T-helper 1 cell treated with Interleukin-12 subunit alpha and Interleukin-12 subunit beta and Interleukin-4 antibody, amounts not matched to agents 30 μg/mL and 1 μg/mL, for 36 hours (primary cell): ENCODE data around the gene RAPGEF2.
"Not testable (repeated sequence)": the region's sequence is repeated elsewhere in the genome, so short reads cannot be mapped to it uniquely, and the experiment has no call there.

Experiments
- H3K27ac Mint-ChIP-seq: one replicate; pipeline ENCODE4 v1.8.0; 2021; ENCODE audit warnings: mild to moderate bottlenecking, mixed read lengths
- H3K27me3 Mint-ChIP-seq: one replicate; pipeline ENCODE4 v1.8.0; 2021; ENCODE audit warnings: low read depth, mixed read lengths
- H3K36me3 Mint-ChIP-seq: one replicate; pipeline ENCODE4 v1.8.0; 2021; ENCODE audit warnings: low read depth, mixed read lengths
- H3K4me1 Mint-ChIP-seq: one replicate; pipeline ENCODE4 v1.8.0; 2021; ENCODE audit warnings: low read depth, mixed read lengths
- H3K4me3 Mint-ChIP-seq: one replicate; pipeline ENCODE4 v1.8.0; 2021; ENCODE audit warnings: mild to moderate bottlenecking, moderate library complexity, mixed read lengths
- H3K9me3 Mint-ChIP-seq: one replicate; pipeline ENCODE4 v1.8.0; 2021; ENCODE audit warnings: mixed read lengths

RAPGEF2 gene

GRCh38 chr4:159102622-159103383, at the start of gene RAPGEF2:
Gene RAPGEF2 (plus strand): TSS chr4:159103079. CDS start chr4:159104163, 1,084 bp downstream.
- Mint-ChIP-seq H3K27ac (peak within 1 kb of the TSS; percentile 86), H3K4me1 (peaks cover 42% of the 10 kb centered on the region), H3K9me3 (no peaks in the 10 kb centered on the region)

GRCh38 chr4:159055833-159056232, 47.0 kb upstream of the RAPGEF2 start:
- no peaks in the 10 kb centered on the region for H3K27me3 Mint-ChIP-seq

More at GRCh38 chr4:159102622-159103383, at the start of gene RAPGEF2:
- Mint-ChIP-seq H3K4me3 (peak within 1 kb of the TSS; percentile 84), H3K36me3 (peaks cover 1% of the 10 kb centered on the region), H3K27me3 (no peaks in the 10 kb centered on the region)

GRCh38 chr4:159060161-159060560, 42.7 kb upstream of the RAPGEF2 start:
- H3K9me3 Mint-ChIP-seq, result no peaks in the 10 kb centered on the region

More at GRCh38 chr4:159055833-159056232, 47.0 kb upstream of the RAPGEF2 start:
- H3K36me3 Mint-ChIP-seq, result no peaks in the 10 kb centered on the region
- peaks cover 3% of the 10 kb centered on the region for H3K4me1 Mint-ChIP-seq
- no peaks in the 10 kb centered on the region for H3K9me3 Mint-ChIP-seq
- H3K27ac Mint-ChIP-seq, result no peak overlapping the region
- no peak overlapping the region for H3K4me3 Mint-ChIP-seq

GRCh38 chr4:159062381-159062780, 40.5 kb upstream of the RAPGEF2 start:
- Mint-ChIP-seq H3K36me3 (no peaks in the 10 kb centered on the region), H3K27ac (no peak overlapping the region), H3K4me1 (peaks cover 8% of the 10 kb centered on the region), H3K27me3 (no peaks in the 10 kb centered on the region), H3K9me3 (no peaks in the 10 kb centered on the region), H3K4me3 (no peak overlapping the region)

More at GRCh38 chr4:159060161-159060560, 42.7 kb upstream of the RAPGEF2 start:
- Mint-ChIP-seq H3K36me3 (no peaks in the 10 kb centered on the region), H3K27me3 (no peaks in the 10 kb centered on the region), H3K4me1 (peaks cover 8% of the 10 kb centered on the region), H3K4me3 (no peak overlapping the region), H3K27ac (no peak overlapping the region)

GRCh38 chr4:159065513-159066240, 37.2 kb upstream of the RAPGEF2 start:
- Mint-ChIP-seq H3K27ac (no peak overlapping the region), H3K36me3 (no peaks in the 10 kb centered on the region), H3K27me3 (no peaks in the 10 kb centered on the region), H3K4me1 (peaks cover 8% of the 10 kb centered on the region), H3K9me3 (no peaks in the 10 kb centered on the region), H3K4me3 (no peak overlapping the region)

GRCh38 chr4:159068139-159068538, 34.7 kb upstream of the RAPGEF2 start:
- not testable (repeated sequence) for H3K36me3 Mint-ChIP-seq, H3K27me3 Mint-ChIP-seq, H3K4me3 Mint-ChIP-seq, H3K9me3 Mint-ChIP-seq, H3K4me1 Mint-ChIP-seq, H3K27ac Mint-ChIP-seq

- H3K27ac Mint-ChIP-seq, result no peak overlapping the region
- H3K4me3 Mint-ChIP-seq, result no peak overlapping the region
- H3K4me1 Mint-ChIP-seq, result peaks cover 10% of the 10 kb centered on the region
- no peaks in the 10 kb centered on the region for H3K27me3 Mint-ChIP-seq
- no peaks in the 10 kb centered on the region for H3K36me3 Mint-ChIP-seq
- H3K9me3 Mint-ChIP-seq, result no peaks in the 10 kb centered on the region
These were observed 33.0 kb upstream of the RAPGEF2 start for GRCh38 chr4:159069922-159070321.

GRCh38 chr4:159070742-159071141, 32.1 kb upstream of the RAPGEF2 start:
- Mint-ChIP-seq H3K27ac (no peak overlapping the region), H3K4me3 (no peak overlapping the region), H3K27me3 (no peaks in the 10 kb centered on the region), H3K9me3 (no peaks in the 10 kb centered on the region), H3K4me1 (peaks cover 10% of the 10 kb centered on the region), H3K36me3 (no peaks in the 10 kb centered on the region)

GRCh38 chr4:159071178-159071968, 31.5 kb upstream of the RAPGEF2 start:
- Mint-ChIP-seq H3K4me3 (no peak overlapping the region), H3K36me3 (no peaks in the 10 kb centered on the region), H3K27ac (no peak overlapping the region), H3K4me1 (peaks cover 10% of the 10 kb centered on the region), H3K27me3 (no peaks in the 10 kb centered on the region), H3K9me3 (no peaks in the 10 kb centered on the region)

- Mint-ChIP-seq H3K9me3 (no peaks in the 10 kb centered on the region), H3K36me3 (no peaks in the 10 kb centered on the region), H3K4me1 (peaks cover 10% of the 10 kb centered on the region), H3K4me3 (no peak overlapping the region), H3K27me3 (no peaks in the 10 kb centered on the region), H3K27ac (no peak overlapping the region)
These were observed 30.7 kb upstream of the RAPGEF2 start for GRCh38 chr4:159071969-159072765.

GRCh38 chr4:159075531-159075932, 27.3 kb upstream of the RAPGEF2 start:
- H3K36me3 Mint-ChIP-seq, result no peaks in the 10 kb centered on the region
- H3K27ac Mint-ChIP-seq, result no peak overlapping the region
- H3K4me1 Mint-ChIP-seq, result peaks cover 16% of the 10 kb centered on the region
- H3K27me3 Mint-ChIP-seq, result no peaks in the 10 kb centered on the region
- no peaks in the 10 kb centered on the region for H3K9me3 Mint-ChIP-seq
- no peak overlapping the region for H3K4me3 Mint-ChIP-seq

GRCh38 chr4:159077018-159077417, 25.9 kb upstream of the RAPGEF2 start:
- H3K36me3 Mint-ChIP-seq, H3K4me3 Mint-ChIP-seq, H3K9me3 Mint-ChIP-seq, H3K4me1 Mint-ChIP-seq, H3K27me3 Mint-ChIP-seq, H3K27ac Mint-ChIP-seq: not testable (repeated sequence)

GRCh38 chr4:159077702-159078495, 25.0 kb upstream of the RAPGEF2 start:
- H3K4me3 Mint-ChIP-seq, result peak overlapping the region; percentile 68
- H3K4me1 Mint-ChIP-seq, result peaks cover 6% of the 10 kb centered on the region
- H3K36me3 Mint-ChIP-seq, result no peaks in the 10 kb centered on the region
- H3K27me3 Mint-ChIP-seq, result no peaks in the 10 kb centered on the region
- H3K9me3 Mint-ChIP-seq, result no peaks in the 10 kb centered on the region
- H3K27ac Mint-ChIP-seq, result peak overlapping the region; percentile 61
